ENCODE results near the gene CPS1. TPM values are rescaled to one million over a fixed set of nuclear protein-coding genes. Genes with fewer than 3 reads are reported as not detected.
A peak's percentile ranks its signal among the peaks of the same experiment; 100 is the strongest.

CPS1 gene
- polyA plus RNA-seq (ENCODE audit: insufficient read depth in 1 of 5, insufficient read length in 5 of 5, low replicate concordance in 1 of 5): 10 to 100 TPM in 1 of 5 donors, 1 to 10 TPM in 4; 2.5 to 13.1 (median 8.2) TPM
- long read RNA-seq, donor 1: 0 reads
- long read RNA-seq, donor 2: 0 reads
- long read RNA-seq, donor 3: 0 reads
- long read RNA-seq, donor 4: 0 reads
- long read RNA-seq, donor 5: 0 reads
- long read RNA-seq, donor 6: 0 reads
- long read RNA-seq, donor 7: 0 reads
- long read RNA-seq, donor 8: 0 reads

DNA sequence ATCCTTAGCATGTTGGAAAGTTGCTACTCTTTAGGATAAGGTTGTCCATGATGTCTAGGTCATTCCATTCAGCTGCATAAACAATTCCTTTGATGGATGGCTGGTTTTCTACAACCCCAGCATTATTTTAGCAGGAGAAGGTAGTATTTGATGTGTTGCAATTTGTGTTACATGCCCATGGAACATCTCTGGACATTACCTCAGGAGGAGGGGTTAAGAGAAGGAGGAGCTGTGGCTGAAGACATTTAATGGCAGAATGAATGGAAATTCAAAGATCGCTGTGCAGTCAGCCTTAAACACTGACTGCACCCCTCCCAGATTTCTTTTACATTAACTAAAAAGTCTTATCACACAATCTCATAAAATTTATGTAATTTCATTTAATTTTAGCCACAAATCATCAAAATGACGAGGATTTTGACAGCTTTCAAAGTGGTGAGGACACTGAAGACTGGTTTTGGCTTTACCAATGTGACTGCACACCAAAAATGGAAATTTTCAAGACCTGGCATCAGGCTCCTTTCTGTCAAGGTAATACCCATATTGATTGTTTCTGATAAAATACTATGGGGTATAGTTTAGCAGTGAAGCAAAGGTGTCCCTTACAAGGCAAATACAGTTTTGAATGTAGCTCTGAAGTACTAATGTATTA, at the start of gene CPS1:
CPS1 (plus strand) TSS at position 271 of the 652 bp plus-strand sequence; CDS start at position 406, 135 bp downstream.
- no peak for DNase-seq

DNA sequence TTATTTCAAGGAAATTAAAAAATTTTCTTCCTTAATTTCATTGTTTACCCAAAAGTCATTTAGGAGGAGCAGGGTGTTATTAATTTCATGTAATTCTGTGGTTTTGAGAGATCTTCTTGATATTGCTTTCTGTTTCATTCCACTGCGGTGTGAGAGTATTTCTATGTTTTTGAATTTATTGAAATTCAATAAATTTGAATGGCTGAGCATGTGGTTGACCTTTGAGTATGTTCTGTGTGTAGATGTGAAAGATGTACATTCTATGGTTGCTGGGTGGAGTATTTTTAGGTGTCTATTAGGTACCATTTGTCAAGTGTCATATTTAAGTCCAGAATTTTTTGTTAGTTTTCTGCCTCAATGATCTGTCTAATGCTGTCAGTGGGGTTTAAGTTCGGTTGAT, 40.5 kb upstream of the CPS1 start:
- no peak for DNase-seq

DNA sequence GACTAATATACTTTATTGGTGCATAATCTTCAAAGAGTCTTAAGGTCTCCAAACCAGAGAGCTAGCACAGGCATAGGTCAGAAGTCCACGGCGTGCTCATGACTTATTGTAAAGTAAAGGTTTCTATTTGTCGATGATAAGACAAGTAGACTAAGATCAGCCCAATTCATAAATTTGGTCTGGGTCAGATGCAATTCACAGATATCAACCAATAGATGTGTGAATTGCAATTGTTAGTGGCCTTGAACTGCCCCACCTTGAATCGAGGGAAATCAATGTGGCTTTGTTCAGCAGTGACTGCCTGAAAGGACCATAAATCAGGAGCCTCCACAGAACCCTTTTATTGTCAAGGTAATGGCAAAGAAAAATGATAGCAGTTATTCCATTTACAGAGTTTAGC, 39.1 kb upstream of the CPS1 start:
- DNase-seq: no peak

DNA sequence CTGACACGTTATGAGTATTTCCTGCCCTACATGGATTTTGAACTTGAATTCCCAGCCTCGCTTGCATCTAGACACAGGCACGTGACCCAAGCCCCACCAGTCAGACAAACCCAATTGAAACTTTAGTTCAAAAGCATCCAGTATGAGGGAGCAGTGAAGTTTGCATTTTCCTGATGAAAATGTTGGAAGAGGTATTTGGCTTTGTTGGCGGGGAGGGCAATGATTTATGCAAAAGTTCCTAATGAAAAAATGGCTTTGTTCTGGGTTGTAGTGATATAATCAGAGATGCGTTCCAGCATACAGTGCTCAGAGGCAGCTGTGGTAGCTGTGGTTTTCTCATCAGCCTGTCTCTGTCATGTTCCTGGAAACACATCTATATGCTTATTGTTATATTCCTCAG, 36.8 kb upstream of the CPS1 start:
- DNase-seq: no peak

DNA sequence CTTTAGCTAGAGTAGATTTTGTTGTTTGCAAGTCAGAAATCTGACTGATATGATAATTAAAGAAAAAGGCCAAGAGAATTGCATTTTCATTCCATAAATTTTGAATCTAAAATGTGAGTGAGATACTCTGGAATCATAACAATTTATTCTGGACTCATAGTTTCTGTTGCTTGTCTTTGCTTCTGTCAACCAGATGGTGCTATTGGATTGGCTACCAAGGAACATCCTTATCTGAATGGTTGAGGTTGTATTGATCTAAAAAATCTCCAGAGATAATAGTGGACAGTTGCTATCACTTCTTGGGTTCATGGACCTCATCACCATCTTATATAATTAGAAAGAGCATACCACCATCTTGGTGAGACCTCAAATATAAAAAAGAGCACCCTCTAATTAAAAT, 34.0 kb upstream of the CPS1 start:
- DNase-seq: no peak

DNA sequence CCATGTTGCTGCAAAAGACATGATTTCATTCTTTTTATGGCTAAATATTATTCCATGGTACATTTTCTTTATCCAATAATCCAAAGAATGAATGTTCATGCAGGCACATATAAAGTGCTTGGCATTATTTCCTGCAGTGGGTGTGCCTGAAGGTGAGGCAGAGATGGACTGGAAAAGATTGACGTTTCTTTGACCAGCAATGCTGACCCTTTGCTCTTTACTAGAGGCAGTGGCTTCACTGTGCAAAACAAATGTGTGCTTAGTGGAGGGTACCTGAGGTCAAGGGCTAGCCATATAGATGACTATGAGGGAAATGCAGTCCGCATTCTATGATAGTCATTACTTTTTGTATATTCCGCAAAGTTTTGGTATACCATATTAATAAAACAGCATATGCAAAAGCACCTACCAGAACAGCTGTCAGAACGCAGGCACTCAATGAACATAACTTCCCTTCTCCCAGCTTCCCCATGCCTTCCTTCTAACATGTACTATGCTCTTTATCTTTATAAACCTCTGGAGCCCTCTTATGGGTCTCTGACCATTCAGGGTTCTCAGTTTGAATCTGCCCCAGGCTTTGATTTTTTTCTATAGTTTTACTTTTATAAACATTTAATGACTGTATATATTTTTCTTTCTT, 32.6 kb upstream of the CPS1 start:
- DNase-seq: no peak

DNA sequence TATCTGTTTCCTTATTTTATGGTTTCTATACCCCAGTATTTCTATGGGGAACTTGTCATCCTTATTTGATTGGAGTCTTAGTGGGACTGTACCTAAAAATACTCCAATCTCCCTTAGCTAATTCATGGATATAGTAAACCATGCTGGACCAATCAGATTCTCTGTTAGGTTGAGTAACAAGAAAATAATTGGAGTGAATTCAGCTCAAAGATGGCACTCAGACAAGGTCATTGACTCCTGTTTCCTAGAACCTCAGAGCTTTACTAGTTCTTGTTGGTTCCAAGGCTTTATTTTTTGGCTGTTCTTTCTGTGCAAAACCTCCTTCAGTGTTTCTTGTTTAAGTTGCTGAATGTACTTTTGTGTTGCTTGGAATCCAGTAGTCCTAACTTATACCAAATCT, 31.9 kb upstream of the CPS1 start:
- no peak for DNase-seq

DNA sequence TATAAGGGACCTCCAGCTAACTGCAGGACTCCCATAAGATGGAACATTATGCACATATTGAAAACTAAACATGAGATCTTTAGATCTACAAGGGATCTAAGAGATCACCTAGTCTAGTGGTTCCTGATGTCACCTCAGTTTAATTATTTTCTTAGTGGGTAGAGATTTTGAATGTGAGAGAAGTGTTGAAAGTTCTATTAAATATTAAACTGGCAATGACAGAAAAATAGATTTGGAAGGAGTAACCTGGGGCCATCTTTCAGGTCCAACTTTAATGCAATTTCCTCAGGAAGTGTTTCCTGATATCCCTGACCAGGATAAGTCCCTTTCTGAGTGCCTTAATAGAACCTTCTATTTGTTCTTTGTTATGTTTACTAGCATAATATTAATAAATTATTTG, 29.1 kb upstream of the CPS1 start:
- DNase-seq: no peak

DNA sequence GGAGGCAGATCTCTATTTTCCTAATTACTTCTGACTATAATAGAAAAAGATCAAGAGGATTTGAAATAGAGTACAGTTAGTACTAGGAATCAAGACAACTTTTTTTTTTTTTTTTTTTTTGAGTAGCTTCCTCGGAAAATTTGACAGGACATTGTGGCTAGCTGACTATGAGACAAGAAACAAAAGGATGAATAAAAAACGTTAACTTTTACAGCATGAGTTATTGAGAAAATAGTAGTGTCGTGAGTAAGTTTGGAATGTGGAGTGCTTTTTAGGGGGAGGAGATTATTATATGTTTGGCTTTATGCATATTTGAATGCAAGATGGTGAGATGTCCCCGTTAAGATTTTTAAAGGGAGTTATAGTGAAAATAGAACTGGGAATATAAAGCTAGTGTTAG, 27.7 kb upstream of the CPS1 start:
- no peak for DNase-seq

DNA sequence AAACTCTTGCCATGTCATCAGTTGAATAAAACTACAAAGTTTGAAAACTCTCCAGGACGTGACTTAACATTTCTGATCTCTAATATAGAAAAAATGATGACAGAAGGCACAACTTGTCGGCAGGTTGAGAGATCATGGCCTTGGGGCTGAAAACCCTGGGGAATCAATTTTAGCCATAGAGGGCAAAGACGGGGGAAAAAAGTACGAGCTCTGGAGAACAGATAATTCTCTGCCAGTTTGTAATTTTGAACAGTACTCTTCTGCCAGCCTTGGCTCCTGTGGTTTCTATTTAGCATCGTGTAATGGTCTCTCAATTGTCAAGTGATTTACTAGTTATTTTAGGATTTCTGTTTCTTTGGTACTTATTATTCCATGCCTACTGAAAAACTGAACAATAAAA, 25.3 kb upstream of the CPS1 start:
- no peak for DNase-seq

DNA sequence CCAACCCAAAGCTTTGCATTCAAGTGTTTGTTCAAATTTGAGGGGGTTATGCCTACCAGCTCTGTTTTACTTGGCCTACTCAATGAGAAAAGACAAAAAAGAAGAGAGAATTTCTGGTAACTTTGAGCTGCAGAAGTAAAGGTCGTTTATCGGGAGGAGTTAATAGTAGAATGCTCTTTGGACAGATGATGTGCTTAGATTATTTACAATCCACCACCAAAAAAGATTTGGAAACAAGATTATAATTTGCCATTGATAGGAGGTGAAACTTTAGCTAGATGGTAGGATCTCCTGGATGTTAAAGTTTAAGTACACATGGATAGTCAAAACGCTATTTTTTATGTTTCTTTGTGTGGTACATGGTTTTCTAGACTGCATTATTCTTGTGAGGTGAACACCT, 24.9 kb upstream of the CPS1 start:
- DNase-seq: no peak

DNA sequence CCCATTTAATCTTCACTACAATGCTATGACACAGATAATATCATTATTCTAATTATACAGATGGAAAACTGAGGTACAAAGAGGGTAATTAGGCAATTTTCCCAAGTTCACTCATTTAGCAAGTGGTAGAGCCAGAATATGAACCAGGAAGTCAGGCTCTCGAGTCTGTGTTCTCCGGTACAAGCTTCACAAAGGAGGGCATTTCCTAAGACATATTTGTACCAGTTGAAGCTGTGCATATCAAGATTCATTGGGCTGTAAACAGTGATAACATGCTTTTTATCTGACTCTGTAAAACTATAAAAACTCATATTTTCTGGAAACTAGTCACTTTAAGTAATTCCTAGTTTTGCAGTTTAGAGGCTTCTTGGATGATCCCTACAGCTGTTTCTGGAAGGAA, 23.0 kb upstream of the CPS1 start:
- DNase-seq: no peak

DNA sequence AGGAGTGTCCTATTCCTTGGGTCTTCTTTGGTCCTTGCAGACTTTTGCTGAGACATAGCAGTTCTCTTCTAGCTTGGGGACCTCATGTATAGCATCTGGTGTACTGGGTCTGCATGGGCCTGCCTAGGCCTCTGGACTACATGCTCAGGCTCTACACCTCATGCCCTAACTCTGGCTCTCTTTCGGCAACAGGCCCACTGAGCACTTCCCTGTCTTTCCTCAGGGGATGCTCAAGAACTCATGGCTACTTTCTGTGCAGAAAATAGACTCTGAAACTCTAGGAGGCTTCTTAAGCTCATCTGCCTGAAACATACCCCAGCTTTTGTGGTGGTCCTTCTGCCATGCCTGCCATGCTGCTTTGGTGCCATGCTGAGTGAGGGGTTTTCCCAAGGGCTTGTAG, 21.5 kb upstream of the CPS1 start:
- DNase-seq: no peak

DNA sequence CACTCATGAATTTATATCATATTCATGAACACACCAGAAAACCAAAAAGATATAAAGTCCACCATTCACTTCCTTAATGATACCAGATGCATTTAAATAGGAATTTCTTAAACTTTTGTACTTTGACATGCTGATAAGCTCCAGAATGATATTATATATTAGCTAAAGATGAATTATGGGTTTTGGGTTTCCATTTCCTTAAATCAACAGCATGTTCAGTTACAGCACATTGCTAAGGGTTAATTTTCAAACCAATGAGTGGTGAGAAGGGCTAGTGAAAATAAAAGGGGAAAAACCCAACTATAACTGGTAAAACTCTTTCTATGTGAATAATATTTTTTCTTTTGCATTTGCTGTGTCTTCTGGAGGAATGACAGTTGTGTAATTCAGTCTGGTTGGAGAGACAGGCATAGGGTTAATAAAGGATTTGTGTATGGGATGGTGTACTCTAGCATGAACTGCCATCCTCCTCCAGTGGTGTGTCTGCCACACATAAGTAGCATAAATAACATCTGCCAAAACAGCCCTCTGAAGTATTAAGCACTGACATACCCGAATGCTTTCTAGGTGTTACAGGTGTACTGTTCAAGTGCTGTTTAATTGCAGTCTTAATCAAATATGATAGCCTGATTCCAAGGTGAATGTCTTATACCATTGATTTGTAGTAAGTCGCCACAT, 19.3 kb upstream of the CPS1 start:
- DNase-seq: no peak

DNA sequence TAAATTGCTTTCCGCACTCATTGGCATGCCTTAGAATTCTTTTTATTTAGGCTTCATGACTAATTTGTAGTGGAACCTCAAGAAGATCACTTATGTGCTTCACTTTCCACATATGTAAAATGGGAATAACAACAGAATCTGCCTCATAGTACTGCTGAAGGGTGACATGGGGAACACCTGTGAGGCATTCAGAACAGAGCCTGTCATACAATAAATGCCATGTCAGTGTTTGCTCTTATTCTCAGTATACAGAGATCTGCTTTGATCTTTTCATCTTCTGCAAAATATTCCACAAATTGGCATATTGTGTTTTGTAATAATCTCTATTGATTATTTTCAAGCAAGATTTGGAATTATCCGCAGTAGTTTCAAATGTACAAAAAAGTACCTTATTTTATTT, 17.4 kb upstream of the CPS1 start:
- DNase-seq: no peak

DNA sequence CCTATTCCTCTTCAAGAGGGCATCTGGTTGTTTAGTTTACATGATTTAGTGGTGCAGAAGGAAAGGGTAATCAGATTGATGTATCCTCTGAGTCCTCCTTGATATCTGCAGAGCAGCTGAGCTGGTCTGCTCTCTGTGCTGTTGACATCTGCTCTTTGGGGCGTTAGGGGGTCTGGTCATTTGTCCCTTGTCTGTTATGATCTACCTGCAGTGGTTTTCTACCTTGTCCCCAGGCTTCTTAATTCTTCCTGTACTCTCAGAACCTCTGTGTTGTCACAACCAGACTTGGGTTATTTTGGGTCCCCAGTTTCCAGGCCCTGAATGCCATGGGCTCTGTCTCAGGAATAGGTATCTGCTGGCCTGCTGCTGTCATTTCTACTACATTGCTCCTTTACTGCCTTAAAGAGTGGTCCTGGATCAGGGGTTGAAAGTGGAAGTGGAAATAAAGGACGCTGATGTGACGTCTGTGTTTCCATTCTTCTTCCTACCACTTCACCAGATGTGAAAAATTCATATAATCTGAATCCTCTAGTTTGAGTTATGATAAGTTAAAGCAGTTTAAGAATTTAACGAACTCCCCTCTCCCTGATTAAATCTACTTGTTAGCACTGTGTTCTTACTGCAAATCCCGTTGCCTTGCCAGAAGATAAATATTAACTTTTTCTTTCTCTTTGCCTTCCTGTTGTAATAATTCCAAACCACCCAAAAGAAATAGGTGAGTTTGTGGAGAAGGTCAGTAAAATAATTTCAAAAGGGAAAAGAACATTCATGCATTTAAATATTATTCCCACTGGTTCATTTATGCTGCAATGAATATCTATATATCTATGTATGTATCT, 16.6 kb upstream of the CPS1 start:
- no peak for DNase-seq

DNA sequence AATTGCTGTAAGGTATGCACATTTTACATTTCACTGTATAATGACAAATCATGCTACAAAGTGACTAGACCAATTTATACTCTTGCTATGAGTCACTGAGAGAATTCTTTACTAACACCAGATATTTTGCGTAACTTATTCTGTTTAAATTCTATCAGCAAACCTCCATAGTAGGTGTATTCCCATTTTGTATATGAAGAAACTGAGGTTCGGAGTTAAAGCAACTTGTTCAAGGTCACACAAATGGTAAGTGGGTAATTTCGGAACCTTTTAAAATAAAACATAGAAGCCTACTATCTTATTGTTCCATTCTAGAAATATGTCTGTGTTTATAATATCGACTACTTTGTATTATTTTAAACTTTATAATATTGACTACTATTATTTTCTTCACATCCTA, 15.9 kb upstream of the CPS1 start:
- no peak for DNase-seq

DNA sequence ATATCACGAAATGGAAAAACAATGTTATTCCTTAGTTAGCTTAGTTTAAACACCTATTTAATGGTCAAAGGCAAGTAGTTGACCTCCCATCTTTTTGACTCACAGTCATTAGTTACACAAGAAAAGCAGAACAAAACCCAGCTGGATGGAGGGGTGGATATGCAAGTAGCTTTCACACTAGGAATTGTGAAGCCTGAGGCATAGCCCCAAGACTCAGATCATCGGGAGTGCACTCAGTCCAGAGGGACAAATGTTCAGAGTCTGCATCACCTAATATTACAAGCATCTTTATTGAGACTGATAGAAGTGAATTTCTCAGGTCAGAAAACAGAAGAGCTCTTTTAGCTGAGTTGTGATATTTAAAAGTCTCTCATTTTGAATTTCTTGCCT, 15.5 kb upstream of the CPS1 start:
- DNase-seq: peak in 1 of 2 donors; percentile 15

DNA sequence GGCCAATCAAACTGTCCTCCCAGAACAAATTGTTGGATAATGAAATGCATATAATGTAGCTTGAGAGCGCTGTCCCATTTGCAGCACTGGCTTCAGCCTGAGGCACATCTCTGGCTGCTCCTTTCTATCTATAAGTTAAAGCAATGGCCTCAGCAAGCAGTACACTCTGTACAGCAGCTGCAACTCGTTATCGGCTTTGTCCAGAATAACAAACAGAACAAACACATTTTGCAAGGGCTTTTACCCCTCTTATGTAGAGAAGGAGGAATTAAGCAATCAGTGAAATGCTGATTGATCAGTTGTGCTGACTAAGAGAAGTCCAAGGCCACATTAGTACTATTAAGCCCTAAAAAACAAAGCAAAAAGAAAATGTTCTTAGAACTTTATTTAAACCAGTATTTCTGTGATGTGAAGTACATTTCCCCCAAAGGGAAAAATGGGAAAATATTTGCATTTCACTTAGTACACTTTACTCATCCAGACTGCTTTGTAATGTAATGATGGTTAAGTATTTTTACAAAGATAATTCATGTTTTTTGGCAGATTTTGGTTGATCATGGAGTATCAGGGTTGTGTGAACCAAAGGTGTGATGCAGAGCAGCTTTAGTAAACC, 15.0 kb upstream of the CPS1 start:
- peak; percentile 67 to 70 for DNase-seq

DNA sequence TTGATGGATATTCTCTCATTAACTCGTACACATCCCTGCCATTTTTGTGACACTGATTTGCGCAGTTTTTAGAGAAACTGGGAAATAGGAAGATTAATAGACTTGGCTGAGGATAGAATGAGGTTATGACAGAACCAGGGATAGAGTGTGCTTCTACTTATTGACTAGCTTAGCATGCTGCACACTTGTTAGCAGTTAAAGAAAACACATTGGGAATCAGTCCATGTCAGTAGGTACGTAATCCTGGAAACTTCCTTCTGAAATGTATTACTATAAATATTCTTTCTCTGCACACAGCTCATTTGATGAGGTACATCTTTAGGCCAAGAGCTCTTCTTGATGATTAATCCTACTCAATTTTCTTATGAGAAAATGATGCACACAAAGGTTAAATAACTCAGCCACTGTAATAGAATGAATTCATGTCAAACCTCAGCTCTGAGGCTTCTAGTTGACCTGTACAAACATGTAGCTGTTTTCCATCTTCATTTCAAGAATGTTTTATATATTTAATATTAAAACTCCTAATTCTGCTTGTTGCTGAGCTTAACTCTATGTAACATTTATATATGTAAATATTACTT, 12.3 kb upstream of the CPS1 start:
- no peak for DNase-seq

DNA sequence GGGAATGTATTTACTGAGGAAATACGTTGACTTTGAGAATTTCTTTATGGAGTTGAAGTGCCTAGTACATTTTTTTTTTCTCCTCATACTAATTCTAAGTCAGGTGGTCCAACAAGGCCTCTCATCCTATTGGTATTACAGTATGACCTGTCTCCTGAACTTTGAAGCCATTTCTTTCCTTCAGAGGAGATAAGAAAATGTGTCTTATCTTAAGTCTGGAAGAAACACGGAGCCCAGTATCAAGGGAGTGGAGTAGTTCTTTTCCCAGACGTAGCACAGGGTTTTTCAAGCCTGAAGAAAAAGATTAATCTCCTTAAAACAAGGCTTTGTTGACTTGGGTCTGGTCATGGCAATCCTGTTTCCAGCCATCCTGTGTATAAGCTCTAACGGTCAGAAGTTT, 11.6 kb upstream of the CPS1 start:
- DNase-seq: no peak
